HepG2 (cell line): ENCODE data around the gene STYX. TPM values are rescaled to one million over a fixed set of nuclear protein-coding genes. Genes with fewer than 3 reads are reported as not detected.

Source experiments
- ATF1 ChIP-seq: IDR thresholded peaks from 2 replicates; pipeline ENCODE4 v1.6.1; 2016; ENCODE audit warnings: mild to moderate bottlenecking, control low read depth
- BRD4 ChIP-seq: sonication (generic); formaldehyde crosslinking; IDR thresholded peaks from 2 replicates; pipeline ENCODE4 v1.4.0; 2020; ENCODE audit warnings: missing genetic modification reagents
- CREM ChIP-seq, 2 experiments: sonication (generic) in 1 of 2; formaldehyde crosslinking in 1 of 2; IDR thresholded peaks; 2 replicates each; pipeline versions ENCODE4 v1.4.0 to v1.6.1; 2016 to 2020; ENCODE audit warnings: antibody characterized with exemption in 1 of 2, mild to moderate bottlenecking in 1 of 2, missing genetic modification reagents in 1 of 2
- HDAC2 ChIP-seq: sonication (generic); formaldehyde crosslinking; IDR thresholded peaks from 2 replicates; pipeline ENCODE4 v1.4.0; 2020; ENCODE audit warnings: missing genetic modification reagents
- MTF1 ChIP-seq: sonication (generic); formaldehyde crosslinking; IDR thresholded peaks from 2 replicates; pipeline ENCODE4 v1.5.0; 2020; ENCODE audit warnings: missing genetic modification reagents
- PHB2 ChIP-seq: fragments of 450-650 bp; IDR thresholded peaks from 2 replicates; pipeline ENCODE4 v1.6.1; 2018; ENCODE audit not compliant: partially characterized antibody
- SMARCC2 ChIP-seq: fragments of 450-650 bp; IDR thresholded peaks from 2 replicates; pipeline ENCODE4 v1.6.1; 2017; ENCODE audit warnings: antibody characterized with exemption, mild to moderate bottlenecking
- TEAD3 ChIP-seq: optimal IDR thresholded peaks from 2 replicates; pipeline ENCODE3; 2016; ENCODE audit warnings: borderline replicate concordance
- ZFY ChIP-seq: sonication (generic); formaldehyde crosslinking; IDR thresholded peaks from 2 replicates; pipeline ENCODE4 v1.4.0; 2020; ENCODE audit warnings: missing genetic modification reagents
- ZKSCAN8 ChIP-seq: IDR thresholded peaks from 2 replicates; pipeline ENCODE4 v1.6.1; 2016; ENCODE audit warnings: borderline replicate concordance, missing genetic modification reagents, missing compliant biosample characterization
- ZNF44 ChIP-seq: sonication (generic); formaldehyde crosslinking; IDR thresholded peaks from 2 replicates; pipeline ENCODE4 v1.5.1; 2020; ENCODE audit warnings: mild to moderate bottlenecking, missing genetic modification reagents
- ZNF543 ChIP-seq: sonication (generic); formaldehyde crosslinking; IDR thresholded peaks from 2 replicates; pipeline ENCODE4 v1.4.0; 2020; ENCODE audit warnings: mild to moderate bottlenecking, missing genetic modification reagents
- ZNF550 ChIP-seq: sonication (generic); formaldehyde crosslinking; IDR thresholded peaks from 2 replicates; pipeline ENCODE4 v1.4.0; 2020; ENCODE audit warnings: mild to moderate bottlenecking, missing genetic modification reagents, borderline replicate concordance
- ZSCAN25 ChIP-seq: sonication (generic); formaldehyde crosslinking; IDR thresholded peaks from 2 replicates; pipeline ENCODE4 v1.8.0; 2022; ENCODE audit warnings: mild to moderate bottlenecking, missing genetic modification reagents
- polyA plus RNA-seq, 8 experiments: library from polyadenylated mRNA; depleted of rRNA in 3 of 8; stranded (reverse) in 7 of 8; unstranded in 1 of 8; fragments of >200 nt; fragmentation: Illumina TruSeq in 4 of 8; extraction: Trizol in 4 of 8; gene quantifications; 2 replicates each; pipeline versions ENCODE4 v1.2.1 to v1.2.3, GENCODE V29; 2011 to 2016; ENCODE audit warnings: low read depth in 4 of 8, missing spikeins in 1 of 8, mixed read lengths in 1 of 8; ENCODE audit not compliant: insufficient read depth in 1 of 8
- total RNA-seq, 5 experiments: library from RNA; depleted of rRNA; stranded (reverse); fragments of >200 nt; fragmentation: Illumina TruSeq; extraction: Trizol; gene quantifications; 2 replicates each; pipeline ENCODE4 v1.2.3, GENCODE V29; 2016; ENCODE audit warnings: low read depth in 1 of 5
- TF ChIP-seq, protein P1 (sequence below): sonication (generic); formaldehyde crosslinking; IDR thresholded peaks from 2 replicates; pipeline ENCODE4 v1.4.0; 2020; ENCODE audit warnings: missing genetic modification reagents
- TF ChIP-seq, protein P2 (sequence below): sonication (generic); formaldehyde crosslinking; conservative IDR thresholded peaks from 2 replicates; pipeline ENCODE4 v1.4.0; 2020; ENCODE audit warnings: missing genetic modification reagents
- TF ChIP-seq, protein P3 (sequence below): sonication (generic); formaldehyde crosslinking; IDR thresholded peaks from 2 replicates; pipeline ENCODE4 v1.9.0; 2022; ENCODE audit warnings: missing genetic modification reagents, mild to moderate bottlenecking, borderline replicate concordance
- TF ChIP-seq, protein P4 (sequence below): IDR thresholded peaks from 2 replicates; pipeline ENCODE4 v1.6.1; 2016
- TF ChIP-seq, protein P5 (sequence below): sonication (generic); formaldehyde crosslinking; IDR thresholded peaks from 2 replicates; pipeline ENCODE4 v1.9.0; 2021; ENCODE audit warnings: missing genetic modification reagents, borderline replicate concordance
- TF ChIP-seq, protein P6 (sequence below): IDR thresholded peaks from 2 replicates; pipeline ENCODE4 v1.6.1; 2012; ENCODE audit warnings: inconsistent platforms

The STYX gene
- total and polyA plus RNA-seq, 2 of the 13 experiments (the other 11 are each of a cell fraction or from before 2014, with no cell fraction given), result 6.6 to 10.9 TPM

DNA sequence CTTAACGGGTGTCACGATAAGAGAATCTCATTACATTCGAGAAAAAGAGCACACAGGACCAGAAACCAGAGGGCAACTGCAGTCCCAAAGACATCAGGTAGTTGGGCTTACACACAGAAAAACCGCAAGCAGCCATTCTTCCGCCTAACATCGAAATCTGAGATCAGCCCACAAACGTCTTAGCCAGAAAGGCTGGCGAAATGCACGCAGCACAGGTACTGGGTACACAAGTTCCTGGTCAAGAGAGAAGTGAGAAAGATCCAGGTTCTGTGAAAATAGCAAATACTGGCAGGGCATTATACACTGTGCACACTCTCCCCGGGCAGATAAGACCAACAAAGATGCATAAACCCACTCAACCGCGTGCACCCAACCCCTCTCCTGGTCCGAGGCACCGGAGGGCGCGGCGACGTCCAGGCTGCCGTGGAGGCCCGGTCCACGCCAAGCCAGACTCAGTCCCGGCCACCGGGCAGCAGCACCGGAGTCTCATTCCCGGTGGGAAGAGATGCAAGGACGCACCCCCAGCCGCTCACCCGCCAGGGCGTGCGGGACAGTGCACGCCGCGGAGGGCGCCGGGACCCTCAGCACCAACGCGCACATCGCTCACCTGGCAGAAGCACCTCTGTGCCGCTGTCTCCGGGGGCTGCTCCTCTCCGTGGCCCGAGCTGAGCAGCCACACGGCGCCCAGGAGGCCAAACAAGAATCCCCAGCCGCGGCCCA lies 35.0 kb upstream of the STYX start (continued):
- TF ChIP-seq, protein P1, sequence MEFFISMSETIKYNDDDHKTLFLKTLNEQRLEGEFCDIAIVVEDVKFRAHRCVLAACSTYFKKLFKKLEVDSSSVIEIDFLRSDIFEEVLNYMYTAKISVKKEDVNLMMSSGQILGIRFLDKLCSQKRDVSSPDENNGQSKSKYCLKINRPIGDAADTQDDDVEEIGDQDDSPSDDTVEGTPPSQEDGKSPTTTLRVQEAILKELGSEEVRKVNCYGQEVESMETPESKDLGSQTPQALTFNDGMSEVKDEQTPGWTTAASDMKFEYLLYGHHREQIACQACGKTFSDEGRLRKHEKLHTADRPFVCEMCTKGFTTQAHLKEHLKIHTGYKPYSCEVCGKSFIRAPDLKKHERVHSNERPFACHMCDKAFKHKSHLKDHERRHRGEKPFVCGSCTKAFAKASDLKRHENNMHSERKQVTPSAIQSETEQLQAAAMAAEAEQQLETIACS (CRISPR knock-in tag), result peak; percentile 19; the same call in 1 of the 2 replicates
- TF ChIP-seq MTF1 (no peak), ZFY (CRISPR knock-in tag) (no peak), ZNF550 (CRISPR knock-in tag) (peak; percentile 59; the same call in 1 of the 2 replicates), HDAC2 (CRISPR knock-in tag) (peak; percentile 51; the same call in 1 of the 2 replicates), ZKSCAN8 (CRISPR knock-in tag) (0 out of 2 replicates have a peak, but pooled peaks have one; percentile 35), ZNF44 (CRISPR knock-in tag) (peak; percentile 22; the same call in 1 of the 2 replicates), ZSCAN25 (CRISPR knock-in tag) (peak; percentile 17; the same call in 1 of the 2 replicates), PHB2 (no peak), TEAD3 (CRISPR knock-in tag) (peak; percentile 12), BRD4 (CRISPR knock-in tag) (peak; percentile 61; the same call in 1 of the 2 replicates), SMARCC2 (no peak), ATF1 (no peak), CREM (IDR thresholded peaks at IDR 0.05) (no peak), CREM (CRISPR knock-in tag; IDR thresholded peaks at IDR 0.05) (no peak), ZNF543 (CRISPR knock-in tag) (no peak)
- TF ChIP-seq, protein P2, sequence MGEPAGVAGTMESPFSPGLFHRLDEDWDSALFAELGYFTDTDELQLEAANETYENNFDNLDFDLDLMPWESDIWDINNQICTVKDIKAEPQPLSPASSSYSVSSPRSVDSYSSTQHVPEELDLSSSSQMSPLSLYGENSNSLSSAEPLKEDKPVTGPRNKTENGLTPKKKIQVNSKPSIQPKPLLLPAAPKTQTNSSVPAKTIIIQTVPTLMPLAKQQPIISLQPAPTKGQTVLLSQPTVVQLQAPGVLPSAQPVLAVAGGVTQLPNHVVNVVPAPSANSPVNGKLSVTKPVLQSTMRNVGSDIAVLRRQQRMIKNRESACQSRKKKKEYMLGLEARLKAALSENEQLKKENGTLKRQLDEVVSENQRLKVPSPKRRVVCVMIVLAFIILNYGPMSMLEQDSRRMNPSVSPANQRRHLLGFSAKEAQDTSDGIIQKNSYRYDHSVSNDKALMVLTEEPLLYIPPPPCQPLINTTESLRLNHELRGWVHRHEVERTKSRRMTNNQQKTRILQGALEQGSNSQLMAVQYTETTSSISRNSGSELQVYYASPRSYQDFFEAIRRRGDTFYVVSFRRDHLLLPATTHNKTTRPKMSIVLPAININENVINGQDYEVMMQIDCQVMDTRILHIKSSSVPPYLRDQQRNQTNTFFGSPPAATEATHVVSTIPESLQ, result no peak
- TF ChIP-seq, protein P3, sequence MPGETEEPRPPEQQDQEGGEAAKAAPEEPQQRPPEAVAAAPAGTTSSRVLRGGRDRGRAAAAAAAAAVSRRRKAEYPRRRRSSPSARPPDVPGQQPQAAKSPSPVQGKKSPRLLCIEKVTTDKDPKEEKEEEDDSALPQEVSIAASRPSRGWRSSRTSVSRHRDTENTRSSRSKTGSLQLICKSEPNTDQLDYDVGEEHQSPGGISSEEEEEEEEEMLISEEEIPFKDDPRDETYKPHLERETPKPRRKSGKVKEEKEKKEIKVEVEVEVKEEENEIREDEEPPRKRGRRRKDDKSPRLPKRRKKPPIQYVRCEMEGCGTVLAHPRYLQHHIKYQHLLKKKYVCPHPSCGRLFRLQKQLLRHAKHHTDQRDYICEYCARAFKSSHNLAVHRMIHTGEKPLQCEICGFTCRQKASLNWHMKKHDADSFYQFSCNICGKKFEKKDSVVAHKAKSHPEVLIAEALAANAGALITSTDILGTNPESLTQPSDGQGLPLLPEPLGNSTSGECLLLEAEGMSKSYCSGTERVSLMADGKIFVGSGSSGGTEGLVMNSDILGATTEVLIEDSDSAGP (CRISPR knock-in tag), result peak; percentile 14; the same call in 1 of the 2 replicates
- TF ChIP-seq, protein P4, sequence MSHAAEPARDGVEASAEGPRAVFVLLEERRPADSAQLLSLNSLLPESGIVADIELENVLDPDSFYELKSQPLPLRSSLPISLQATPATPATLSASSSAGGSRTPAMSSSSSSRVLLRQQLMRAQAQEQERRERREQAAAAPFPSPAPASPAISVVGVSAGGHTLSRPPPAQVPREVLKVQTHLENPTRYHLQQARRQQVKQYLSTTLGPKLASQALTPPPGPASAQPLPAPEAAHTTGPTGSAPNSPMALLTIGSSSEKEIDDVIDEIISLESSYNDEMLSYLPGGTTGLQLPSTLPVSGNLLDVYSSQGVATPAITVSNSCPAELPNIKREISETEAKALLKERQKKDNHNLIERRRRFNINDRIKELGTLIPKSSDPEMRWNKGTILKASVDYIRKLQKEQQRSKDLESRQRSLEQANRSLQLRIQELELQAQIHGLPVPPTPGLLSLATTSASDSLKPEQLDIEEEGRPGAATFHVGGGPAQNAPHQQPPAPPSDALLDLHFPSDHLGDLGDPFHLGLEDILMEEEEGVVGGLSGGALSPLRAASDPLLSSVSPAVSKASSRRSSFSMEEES (CRISPR knock-in tag), result peak; percentile 10; the same call in 1 of the 2 replicates
- TF ChIP-seq, protein P5, sequence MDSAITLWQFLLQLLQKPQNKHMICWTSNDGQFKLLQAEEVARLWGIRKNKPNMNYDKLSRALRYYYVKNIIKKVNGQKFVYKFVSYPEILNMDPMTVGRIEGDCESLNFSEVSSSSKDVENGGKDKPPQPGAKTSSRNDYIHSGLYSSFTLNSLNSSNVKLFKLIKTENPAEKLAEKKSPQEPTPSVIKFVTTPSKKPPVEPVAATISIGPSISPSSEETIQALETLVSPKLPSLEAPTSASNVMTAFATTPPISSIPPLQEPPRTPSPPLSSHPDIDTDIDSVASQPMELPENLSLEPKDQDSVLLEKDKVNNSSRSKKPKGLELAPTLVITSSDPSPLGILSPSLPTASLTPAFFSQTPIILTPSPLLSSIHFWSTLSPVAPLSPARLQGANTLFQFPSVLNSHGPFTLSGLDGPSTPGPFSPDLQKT (CRISPR knock-in tag), result 0 out of 2 replicates have a peak, but pooled peaks have one; percentile 15
- TF ChIP-seq, protein P6, sequence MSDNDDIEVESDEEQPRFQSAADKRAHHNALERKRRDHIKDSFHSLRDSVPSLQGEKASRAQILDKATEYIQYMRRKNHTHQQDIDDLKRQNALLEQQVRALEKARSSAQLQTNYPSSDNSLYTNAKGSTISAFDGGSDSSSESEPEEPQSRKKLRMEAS, result no peak
